Heart right ventricle (tissue), 16 donors: ENCODE measurements around the gene GALT. TPM values are rescaled to one million over a fixed set of nuclear protein-coding genes. Genes with fewer than 3 reads are reported as not detected.

Experiments
- ATAC-seq, 8 donors: fragments of 200-7000 bp; cut with Tn5 transposase; one replicate each; pipeline ENCODE4 v1.9.1; 2020; ENCODE audit warnings: mild to moderate bottlenecking in 8 of 8, moderate library complexity in 8 of 8, moderate number of reproducible peaks in 1 of 8
- DNase-seq, 2 donors: peaks; one replicate each; pipeline ENCODE4 v3.0.0-alpha.2; 2020
- H3K27ac ChIP-seq, 10 donors: fragments of 200-600 bp; sonication (generic) in 2 of 10; one replicate each; pipeline versions ENCODE4 v1.5.0 to v1.8.0; 2020 to 2022; ENCODE audit warnings: mild to moderate bottlenecking in 3 of 10
- H3K27me3 ChIP-seq, 7 donors: fragments of 200-600 bp; one replicate each; pipeline ENCODE4 v1.8.0; 2021 to 2022; ENCODE audit warnings: mild to moderate bottlenecking in 2 of 7
- H3K36me3 ChIP-seq, 9 donors: fragments of 200-600 bp; sonication (generic) in 1 of 9; one replicate each; pipeline versions ENCODE4 v1.5.0 to v1.8.0; 2020 to 2022; ENCODE audit warnings: mild to moderate bottlenecking in 2 of 9
- H3K4me1 ChIP-seq, 9 donors: fragments of 200-600 bp; sonication (generic) in 1 of 9; one replicate each; pipeline versions ENCODE4 v1.5.0 to v1.8.0; 2020 to 2022; ENCODE audit warnings: mild to moderate bottlenecking in 4 of 9
- H3K4me3 ChIP-seq, 10 donors: fragments of 200-600 bp; sonication (generic) in 2 of 10; one replicate each; pipeline versions ENCODE4 v1.5.0 to v1.8.0; 2020 to 2022; ENCODE audit warnings: mild to moderate bottlenecking in 7 of 10, moderate library complexity in 2 of 10
- H3K9me3 ChIP-seq, 11 donors: fragments of 200-600 bp in 10 of 11; sonication (generic) in 2 of 11; one replicate each; pipeline versions ENCODE4 v1.5.0 to v1.8.0; 2013 to 2022; ENCODE audit warnings: mild to moderate bottlenecking in 2 of 11, control low read depth in 1 of 11, moderate library complexity in 1 of 11
- WGBS, 2 donors: extraction: QIAGEN DNeasy Blood & Tissue Kit; methylation state at CpG; one replicate each; pipeline ENCODE4 v1.1.7; 2013; ENCODE audit warnings: inconsistent platforms in 1 of 2; 5-methylcytosine and 5-hydroxymethylcytosine counted together
- intact Hi-C, 10 donors: fragments of 100-400 bp; cut with DNase I; formaldehyde crosslinking; loops; one replicate each; pipeline versions ENCODE4 v1.11.1 to v1.14.2; 2022
- polyA plus RNA-seq, 2 donors: library from polyadenylated mRNA; stranded (reverse); fragments of 200-250 nt; gene quantifications; one replicate each; pipeline ENCODE4 v1.2.3, GENCODE V29; 2013
- total RNA-seq, 10 donors: library from RNA; stranded (reverse); fragmentation: NEBNext Ultra II Directional in 3 of 10; extraction: Animal tissue kit (Norgen Biotek cat#: 25700) in 3 of 10; gene quantifications; one replicate each; pipeline versions ENCODE4 v1.2.1 to v1.2.4, GENCODE V29; 2021 to 2023
- TF ChIP-seq, protein P1 (sequence below), 9 donors: fragments of 200-600 bp; sonication (generic) in 2 of 9; IDR thresholded peaks; one replicate each; pipeline versions ENCODE4 v1.5.0 to v1.8.0; 2021 to 2022; ENCODE audit warnings: antibody characterized with exemption in 9 of 9, mild to moderate bottlenecking in 5 of 9, moderate library complexity in 1 of 9
- donor health status: Arrhythmogenic right ventricular cardiomyopathy.
- donor health status: ischemic (EF 13 %, LVEDD 7.1; RV severe dilation, severe dysfunction).
- donor health status: healthy with polysubstance abuse.
- donor health status: DM: no; HTN: yes; CAD: no.
- donor health status: DM: no; HTN: no; CAD: no.
- donor health status: ischemic (EF 25% LVEDD 6.9; RV normal size, moderate dysfunction).
- donor health status: ischemic (EF 25% LVEDD 5.7; RV mildly dilated, moderate dysfunction).
- donor health status: healthy.
- donor health status: DM: yes; HTN: yes; CAD: no.
- donor health status: Ischemic cardiomyopathy.
- donor health status: ischemic (EF 35%, LVEDD 5.7; RV mildly dilated, moderate dysfunction).
- donor health status: nonischemic (EF 11% LVEDD 7.7; RV severe dilation, severe dysfunction).
- donor health status: DM: yes; HTN: yes; CAD: no.
- donor health status: PGD.
- donor health status: ischemic (EF 29% LVEDD 5.4; RV normal size, mild dysfunction).
- donor health status: nonischemic (EF 23%, LVEDD 6.1; RV moderate dilation, normal function).

GALT gene
- total and polyA plus RNA-seq, 12 donors, result 20.8 to 82.2 (median 44.2) TPM

DNA sequence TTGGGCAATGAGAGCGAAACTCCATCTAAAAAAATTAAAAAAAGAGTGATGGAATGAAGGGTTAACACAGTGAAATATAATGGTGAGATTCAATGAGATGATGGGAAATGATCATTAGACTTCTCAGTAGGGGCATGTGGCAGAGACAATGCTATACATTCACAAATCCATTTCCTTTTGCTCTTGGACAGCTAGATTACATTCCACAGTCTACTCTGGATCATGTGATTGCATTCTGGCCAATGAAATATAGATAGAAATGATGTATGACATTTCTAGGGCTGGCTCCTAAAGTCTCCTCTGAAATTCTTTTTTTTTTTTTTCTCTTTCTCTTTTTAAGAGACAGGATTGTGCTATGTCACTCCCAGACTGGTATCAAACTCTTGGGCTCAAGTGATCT, 3.8 kb upstream of the GALT start:
- Histone ChIP-seq H3K27me3 (no peaks in the 10 kb centered on the region), H3K36me3 (no peaks in the 10 kb centered on the region), H3K4me3 (no peak overlapping the region), H3K9me3 (no peaks in the 10 kb centered on the region), H3K4me1 (peaks cover 9 to 27% (median 19%) of the 10 kb centered on the region in 9 donors), H3K27ac (no peak overlapping the region)
- intact Hi-C loops, result no loop called here
- no peak for ATAC-seq
- 98 to 100% methylated on average over 1 of the region's 1 CpG for WGBS, 2 donors
- DNase-seq, result no peak
- TF ChIP-seq, protein P1, sequence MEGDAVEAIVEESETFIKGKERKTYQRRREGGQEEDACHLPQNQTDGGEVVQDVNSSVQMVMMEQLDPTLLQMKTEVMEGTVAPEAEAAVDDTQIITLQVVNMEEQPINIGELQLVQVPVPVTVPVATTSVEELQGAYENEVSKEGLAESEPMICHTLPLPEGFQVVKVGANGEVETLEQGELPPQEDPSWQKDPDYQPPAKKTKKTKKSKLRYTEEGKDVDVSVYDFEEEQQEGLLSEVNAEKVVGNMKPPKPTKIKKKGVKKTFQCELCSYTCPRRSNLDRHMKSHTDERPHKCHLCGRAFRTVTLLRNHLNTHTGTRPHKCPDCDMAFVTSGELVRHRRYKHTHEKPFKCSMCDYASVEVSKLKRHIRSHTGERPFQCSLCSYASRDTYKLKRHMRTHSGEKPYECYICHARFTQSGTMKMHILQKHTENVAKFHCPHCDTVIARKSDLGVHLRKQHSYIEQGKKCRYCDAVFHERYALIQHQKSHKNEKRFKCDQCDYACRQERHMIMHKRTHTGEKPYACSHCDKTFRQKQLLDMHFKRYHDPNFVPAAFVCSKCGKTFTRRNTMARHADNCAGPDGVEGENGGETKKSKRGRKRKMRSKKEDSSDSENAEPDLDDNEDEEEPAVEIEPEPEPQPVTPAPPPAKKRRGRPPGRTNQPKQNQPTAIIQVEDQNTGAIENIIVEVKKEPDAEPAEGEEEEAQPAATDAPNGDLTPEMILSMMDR (IDR thresholded peaks at IDR 0.05), result no peak

DNA sequence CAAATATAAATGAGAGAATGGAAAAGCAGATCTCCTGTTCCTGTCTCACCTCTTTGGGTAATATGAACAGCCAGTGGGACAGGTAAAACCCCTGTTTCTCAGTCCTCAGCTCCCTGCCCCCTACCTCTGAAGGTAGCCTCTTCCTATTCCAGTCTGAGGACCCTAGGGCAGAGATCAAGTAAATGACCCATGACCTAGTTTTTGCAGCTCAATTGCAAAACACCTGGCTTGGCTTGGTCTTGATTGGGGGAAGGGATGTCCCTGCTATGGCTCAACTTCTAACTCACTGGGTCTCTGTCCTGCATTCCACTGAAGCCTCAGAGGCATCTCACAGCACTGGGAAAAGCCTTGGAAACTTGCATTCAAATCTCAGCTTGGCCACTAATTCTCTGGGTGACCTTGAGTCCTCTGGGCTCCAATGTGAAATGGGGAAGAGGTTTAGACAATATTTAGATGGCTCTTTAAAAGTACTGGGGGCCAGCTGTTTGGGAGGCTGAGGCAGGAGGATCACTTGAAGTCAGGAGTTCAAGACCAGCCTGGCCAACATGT, 1.6 kb upstream of the GALT start:
- Histone ChIP-seq H3K36me3 (peaks cover 0 to 20% (median 13%) of the 10 kb centered on the region in 9 donors), H3K4me3 (no peak overlapping the region), H3K27me3 (no peaks in the 10 kb centered on the region), H3K27ac (no peak overlapping the region), H3K4me1 (peaks cover 9 to 26% (median 22%) of the 10 kb centered on the region in 9 donors), H3K9me3 (no peaks in the 10 kb centered on the region)
- ATAC-seq (no peak), DNase-seq (no peak)
- intact Hi-C loops, result no loop called here
- TF ChIP-seq, protein P1 (IDR thresholded peaks at IDR 0.05), result no peak

DNA sequence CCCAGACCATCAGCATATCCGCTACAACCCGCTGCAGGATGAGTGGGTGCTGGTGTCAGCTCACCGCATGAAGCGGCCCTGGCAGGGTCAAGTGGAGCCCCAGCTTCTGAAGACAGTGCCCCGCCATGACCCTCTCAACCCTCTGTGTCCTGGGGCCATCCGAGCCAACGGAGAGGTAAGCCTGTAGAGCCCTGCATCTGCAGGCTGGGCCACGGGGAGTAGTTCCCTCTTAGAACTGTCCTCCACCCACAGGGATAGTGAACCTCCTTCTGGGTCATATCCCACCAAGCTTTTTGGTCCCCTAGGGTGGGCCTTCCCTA, 569 bp downstream of the GALT start:
- peaks cover 0 to 31% (median 13%) of the 10 kb centered on the region in 9 donors for H3K36me3 ChIP-seq
- no peaks in the 10 kb centered on the region for H3K9me3 ChIP-seq
- peak overlapping the region; percentile 84 to 97 (median 91) for H3K27ac ChIP-seq
- DNase-seq, result no peak
- intact Hi-C loops, result no loop called here
- H3K4me1 ChIP-seq, result peaks cover 9 to 40% (median 34%) of the 10 kb centered on the region in 9 donors
- no peaks in the 10 kb centered on the region for H3K27me3 ChIP-seq
- peak overlapping the region; percentile 52 to 93 (median 72) for H3K4me3 ChIP-seq
- TF ChIP-seq, protein P1 (IDR thresholded peaks at IDR 0.05), result no peak
- ATAC-seq, result peak in 1 of 8 donors; percentile 2
- 1 to 2% methylated on average over 8 of the region's 8 CpGs for WGBS, 2 donors

DNA sequence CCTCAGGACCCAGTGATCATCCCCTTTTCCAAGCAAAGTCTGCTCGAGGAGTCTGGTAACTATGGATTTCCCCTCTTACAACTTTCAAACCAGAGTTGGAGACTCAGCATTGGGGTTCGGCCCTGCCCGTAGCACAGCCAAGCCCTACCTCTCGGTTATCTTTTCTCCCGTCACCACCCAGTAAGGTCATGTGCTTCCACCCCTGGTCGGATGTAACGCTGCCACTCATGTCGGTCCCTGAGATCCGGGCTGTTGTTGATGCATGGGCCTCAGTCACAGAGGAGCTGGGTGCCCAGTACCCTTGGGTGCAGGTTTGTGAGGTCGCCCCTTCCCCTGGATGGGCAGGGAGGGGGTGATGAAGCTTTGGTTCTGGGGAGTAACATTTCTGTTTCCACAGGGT, 1.2 kb downstream of the GALT start:
- Histone ChIP-seq H3K27ac (peak overlapping the region in 9 of 10 donors; percentile 84 to 97 (median 92)), H3K9me3 (no peaks in the 10 kb centered on the region), H3K27me3 (no peaks in the 10 kb centered on the region), H3K4me1 (peaks cover 9 to 46% (median 39%) of the 10 kb centered on the region in 9 donors), H3K4me3 (peak overlapping the region; percentile 52 to 93 (median 72)), H3K36me3 (peaks cover 0 to 31% (median 13%) of the 10 kb centered on the region in 9 donors)
- DNase-seq (no peak), ATAC-seq (no peak)
- TF ChIP-seq, protein P1 (IDR thresholded peaks at IDR 0.05), result no peak
- 36 to 45% methylated on average over 10 of the region's 10 CpGs for WGBS, 2 donors
- intact Hi-C loops, result loop anchor here in 1 of 10 donors (2.0 kb wide), 1 partner anchor 17 kb away; no protein-coding TSS in a partner anchor
